H9 (cell line): ENCODE data around the gene KCNH4. TPM values are rescaled to one million over a fixed set of nuclear protein-coding genes. Genes with fewer than 3 reads are reported as not detected.

Experiments used
- DNase-seq: peaks from one replicate; pipeline ENCODE4 v3.0.0-alpha.2; 2017
- H2AFZ ChIP-seq: one replicate; pipeline ENCODE4 v1.6.1; 2013; ENCODE audit warnings: mild to moderate bottlenecking, low read length, control low read depth, moderate library complexity
- H2AK5ac ChIP-seq: 2 replicates; pipeline ENCODE4 v1.6.1; 2013; ENCODE audit warnings: low read length, control low read depth, mixed read lengths; ENCODE audit not compliant: insufficient read length
- H2BK120ac ChIP-seq: one replicate; pipeline ENCODE4 v1.6.1; 2013; ENCODE audit warnings: low read depth, mild to moderate bottlenecking, low read length, control low read depth, inconsistent platforms; ENCODE audit not compliant: poor library complexity, severe bottlenecking
- H2BK12ac ChIP-seq: 2 replicates; pipeline ENCODE4 v1.6.1; 2013; ENCODE audit warnings: low read length, control low read depth, mixed read lengths, low read depth; ENCODE audit not compliant: insufficient read length
- H2BK15ac ChIP-seq: 2 replicates; pipeline ENCODE4 v1.6.1; 2013; ENCODE audit warnings: low read depth, low read length, control low read depth
- H2BK20ac ChIP-seq: one replicate; pipeline ENCODE4 v1.6.1; 2013; ENCODE audit warnings: low read depth, mild to moderate bottlenecking, low read length, control low read depth, inconsistent platforms; ENCODE audit not compliant: poor library complexity, severe bottlenecking
- H2BK5ac ChIP-seq: 2 replicates; pipeline ENCODE4 v1.6.1; 2013; ENCODE audit warnings: low read length, control low read depth, mixed read lengths; ENCODE audit not compliant: insufficient read length
- H3K14ac ChIP-seq: 2 replicates; pipeline ENCODE4 v1.6.1; 2013; ENCODE audit warnings: low read length, control low read depth; ENCODE audit not compliant: insufficient read depth
- H3K18ac ChIP-seq: 2 replicates; pipeline ENCODE4 v1.6.1; 2013; ENCODE audit warnings: low read depth, mild to moderate bottlenecking, mixed read lengths, low read length, control low read depth; ENCODE audit not compliant: insufficient read length
- H3K23ac ChIP-seq: 2 replicates; pipeline ENCODE4 v1.6.1; 2013; ENCODE audit warnings: low read length, control low read depth, mixed read lengths, low read depth; ENCODE audit not compliant: insufficient read length
- H3K23me2 ChIP-seq: 2 replicates; pipeline ENCODE4 v1.6.1; 2013; ENCODE audit warnings: low read depth, mild to moderate bottlenecking, mixed read lengths, low read length, control low read depth; ENCODE audit not compliant: insufficient read length, poor library complexity, severe bottlenecking
- H3K27ac ChIP-seq: 2 replicates; pipeline ENCODE4 v1.5.1; 2013; ENCODE audit warnings: low read length, control low read depth, mixed read lengths, low read depth; ENCODE audit not compliant: insufficient read length
- H3K27me3 ChIP-seq: 2 replicates; pipeline ENCODE4 v1.6.1; 2013; ENCODE audit warnings: low read length, control low read depth, inconsistent platforms; ENCODE audit not compliant: insufficient read depth
- H3K4ac ChIP-seq: 2 replicates; pipeline ENCODE4 v1.6.1; 2013; ENCODE audit warnings: low read depth, mild to moderate bottlenecking, control low read depth, inconsistent platforms, low read length, moderate library complexity
- H3K4me1 ChIP-seq: 2 replicates; pipeline ENCODE4 v1.6.1; 2013; ENCODE audit warnings: low read length, control low read depth, inconsistent platforms; ENCODE audit not compliant: insufficient read depth
- H3K4me2 ChIP-seq: 2 replicates; pipeline ENCODE4 v1.6.1; 2013; ENCODE audit warnings: low read length, control low read depth, mixed read lengths; ENCODE audit not compliant: insufficient read length, insufficient read depth
- H3K56ac ChIP-seq: 2 replicates; pipeline ENCODE4 v1.6.1; 2013; ENCODE audit warnings: low read depth, mild to moderate bottlenecking, mixed read lengths, low read length, control low read depth; ENCODE audit not compliant: insufficient read length
- H3K79me1 ChIP-seq: 2 replicates; pipeline ENCODE4 v1.6.1; 2013; ENCODE audit warnings: low read depth, mild to moderate bottlenecking, moderate library complexity, low read length, control low read depth, inconsistent platforms; ENCODE audit not compliant: insufficient read depth, poor library complexity, severe bottlenecking
- H3K79me2 ChIP-seq: 2 replicates; pipeline ENCODE4 v1.6.1; 2013; ENCODE audit warnings: low read length, control low read depth, inconsistent platforms; ENCODE audit not compliant: insufficient read depth
- H3K9ac ChIP-seq: 2 replicates; pipeline ENCODE4 v1.6.1; 2013; ENCODE audit warnings: low read length, control low read depth, mixed read lengths; ENCODE audit not compliant: insufficient read length; ENCODE audit errors: extremely low read depth
- H3K9me3 ChIP-seq: one replicate; pipeline ENCODE4 v1.6.1; 2013; ENCODE audit warnings: low read depth, low read length, inconsistent platforms; ENCODE audit not compliant: control insufficient read depth
- H3T11ph ChIP-seq: one replicate; pipeline ENCODE4 v1.6.1; 2013; ENCODE audit warnings: mild to moderate bottlenecking, low read length, control low read depth, inconsistent platforms
- H4K20me1 ChIP-seq: one replicate; pipeline ENCODE4 v1.6.1; 2013; ENCODE audit not compliant: control insufficient read depth, insufficient read length, insufficient read depth
- H4K5ac ChIP-seq: 2 replicates; pipeline ENCODE4 v1.6.1; 2013; ENCODE audit warnings: low read depth, mild to moderate bottlenecking, mixed read lengths, low read length, control low read depth; ENCODE audit not compliant: insufficient read length
- H4K8ac ChIP-seq: replicated peaks from 2 replicates; pipeline ENCODE4 v1.6.1; 2013; ENCODE audit warnings: low read length, control low read depth, mixed read lengths, low read depth; ENCODE audit not compliant: insufficient read length
- H4K91ac ChIP-seq: 2 replicates; pipeline ENCODE4 v1.6.1; 2013; ENCODE audit warnings: low read depth, mild to moderate bottlenecking, moderate library complexity, mixed read lengths, low read length, control low read depth; ENCODE audit not compliant: insufficient read length
- H3K27ac Mint-ChIP-seq, 3 experiments: 2 replicates in 2 of 3; 3 replicates in 1 of 3; pipeline ENCODE4 v1.8.0; 2020 to 2021; ENCODE audit warnings: mixed read lengths in 3 of 3, mild to moderate bottlenecking in 1 of 3, moderate library complexity in 1 of 3
- H3K27me3 Mint-ChIP-seq: 2 replicates; pipeline ENCODE4 v1.8.0; 2021; ENCODE audit warnings: low read depth, mild to moderate bottlenecking, moderate library complexity, mixed read lengths
- H3K36me3 Mint-ChIP-seq, 3 experiments: 2 replicates in 2 of 3; 3 replicates in 1 of 3; pipeline ENCODE4 v1.8.0; 2020 to 2021; ENCODE audit warnings: low read depth in 3 of 3, mixed read lengths in 3 of 3; ENCODE audit not compliant: insufficient read depth in 1 of 3
- H3K4me1 Mint-ChIP-seq, 2 experiments: 2 replicates each; pipeline ENCODE4 v1.8.0; 2020; ENCODE audit warnings: mixed read lengths in 2 of 2
- H3K4me3 Mint-ChIP-seq, 2 experiments: 2 replicates in 1 of 2; 3 replicates in 1 of 2; pipeline ENCODE4 v1.8.0; 2020 to 2021; ENCODE audit warnings: mild to moderate bottlenecking in 2 of 2, mixed read lengths in 2 of 2, moderate library complexity in 1 of 2
- H3K9me3 Mint-ChIP-seq, 2 experiments: 2 replicates in 1 of 2; 3 replicates in 1 of 2; pipeline ENCODE4 v1.8.0; 2020; ENCODE audit warnings: mild to moderate bottlenecking in 2 of 2, mixed read lengths in 2 of 2, moderate library complexity in 1 of 2
- WGBS: extraction: QIAGEN DNeasy Blood & Tissue Kit; methylation state at CpG from one replicate; pipeline ENCODE4 v1.1.7; 2013; ENCODE audit warnings: missing lambda C conversion rate, low lambda C conversion rate, mixed read lengths; ENCODE audit not compliant: insufficient read length; ENCODE audit errors: extremely low coverage; 5-methylcytosine and 5-hydroxymethylcytosine counted together
- total RNA-seq: library from RNA; stranded (reverse); gene quantifications from 2 replicates; pipeline ENCODE4 v1.2.1, GENCODE V29; 2021
- TF ChIP-seq, protein P1 (sequence below): fragments of 200-600 bp; sonication (generic); conservative IDR thresholded peaks from 3 replicates; pipeline ENCODE4 v1.8.0; 2021; ENCODE audit warnings: antibody characterized with exemption, mild to moderate bottlenecking

The KCNH4 gene
- total RNA-seq, 1 experiment from 2014 or later, result not detected

DNA sequence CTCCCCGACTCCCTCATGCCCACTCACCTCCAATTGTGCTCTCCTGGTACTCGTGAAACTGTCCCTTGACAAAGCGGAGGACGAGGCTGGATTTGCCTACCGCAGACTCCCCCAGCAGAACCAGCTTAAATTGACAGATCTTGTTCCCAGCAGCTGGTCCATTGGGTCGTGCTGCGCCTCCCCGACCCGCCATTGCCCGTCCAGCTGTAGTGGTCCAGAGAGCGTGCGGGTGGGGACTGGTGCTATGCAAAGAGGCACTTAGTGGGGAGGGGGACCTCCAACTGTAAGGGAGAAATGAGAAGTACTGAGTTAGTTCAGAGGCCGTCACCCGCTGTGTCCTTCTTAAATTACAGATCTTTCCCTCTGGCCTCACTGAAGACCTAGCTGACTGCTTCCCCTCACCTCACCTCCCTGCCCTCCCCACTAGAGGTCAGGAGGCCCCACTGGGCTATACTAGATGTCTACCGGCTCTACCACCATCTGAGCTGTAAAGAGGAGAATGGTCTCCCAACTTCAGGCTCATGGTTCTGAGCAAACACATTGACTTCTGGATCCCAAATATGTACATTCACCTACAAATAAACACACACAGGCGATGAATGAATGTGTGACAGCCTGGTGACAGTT lies 50.5 kb downstream of the KCNH4 start:
- no peak overlapping the region for H3K56ac ChIP-seq
- H3K4ac ChIP-seq, result no peak overlapping the region
- no peak overlapping the region for H2BK5ac ChIP-seq
- TF ChIP-seq, protein P1, sequence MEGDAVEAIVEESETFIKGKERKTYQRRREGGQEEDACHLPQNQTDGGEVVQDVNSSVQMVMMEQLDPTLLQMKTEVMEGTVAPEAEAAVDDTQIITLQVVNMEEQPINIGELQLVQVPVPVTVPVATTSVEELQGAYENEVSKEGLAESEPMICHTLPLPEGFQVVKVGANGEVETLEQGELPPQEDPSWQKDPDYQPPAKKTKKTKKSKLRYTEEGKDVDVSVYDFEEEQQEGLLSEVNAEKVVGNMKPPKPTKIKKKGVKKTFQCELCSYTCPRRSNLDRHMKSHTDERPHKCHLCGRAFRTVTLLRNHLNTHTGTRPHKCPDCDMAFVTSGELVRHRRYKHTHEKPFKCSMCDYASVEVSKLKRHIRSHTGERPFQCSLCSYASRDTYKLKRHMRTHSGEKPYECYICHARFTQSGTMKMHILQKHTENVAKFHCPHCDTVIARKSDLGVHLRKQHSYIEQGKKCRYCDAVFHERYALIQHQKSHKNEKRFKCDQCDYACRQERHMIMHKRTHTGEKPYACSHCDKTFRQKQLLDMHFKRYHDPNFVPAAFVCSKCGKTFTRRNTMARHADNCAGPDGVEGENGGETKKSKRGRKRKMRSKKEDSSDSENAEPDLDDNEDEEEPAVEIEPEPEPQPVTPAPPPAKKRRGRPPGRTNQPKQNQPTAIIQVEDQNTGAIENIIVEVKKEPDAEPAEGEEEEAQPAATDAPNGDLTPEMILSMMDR, result peak; percentile 40; the same call in 1 of the 3 replicates
- H2AFZ ChIP-seq, result no peak overlapping the region
- no peak overlapping the region for H2BK15ac ChIP-seq
- H3K9me3 Mint-ChIP-seq, result no peaks in the 10 kb centered on the region
- peaks cover 2% of the 10 kb centered on the region; the same call in 1 of the 2 replicates for H3K79me2 ChIP-seq
- no peak overlapping the region for H3K4me2 ChIP-seq
- H4K5ac ChIP-seq, result no peak overlapping the region
- H3K9me3 ChIP-seq, result no peaks in the 10 kb centered on the region
- no peaks in the 10 kb centered on the region for H3K4me1 ChIP-seq
- peak overlapping the region in 2 of 3 experiments; percentile 72 to 89; a peak in 3 of 7 replicates for H3K27ac Mint-ChIP-seq
- H2AK5ac ChIP-seq, result no peak overlapping the region
- no peak overlapping the region for H4K91ac ChIP-seq
- DNase-seq, result no peak
- H3K9ac ChIP-seq, result no peak overlapping the region
- H3K14ac ChIP-seq, result no peak overlapping the region
- H2BK20ac ChIP-seq, result no peak overlapping the region
- peaks cover 2% of the 10 kb centered on the region; the same call in 1 of the 2 replicates for H3K27me3 ChIP-seq
- H2BK12ac ChIP-seq, result no peak overlapping the region
- no peaks in the 10 kb centered on the region for H3K23me2 ChIP-seq
- no peak overlapping the region for H3K23ac ChIP-seq
- no peak overlapping the region for H4K8ac ChIP-seq
- H3T11ph ChIP-seq, result no peak overlapping the region
- H3K36me3 Mint-ChIP-seq, result peaks cover 19 to 58% (median 50%) of the 10 kb centered on the region in 3 experiments; a peak in 6 of 7 replicates
- H3K79me1 ChIP-seq, result peaks cover 3% of the 10 kb centered on the region
- H4K20me1 ChIP-seq, result no peaks in the 10 kb centered on the region
- H3K18ac ChIP-seq, result no peak overlapping the region
- H3K4me3 Mint-ChIP-seq, result no peak overlapping the region; a peak in 1 of 5 replicates
- no peak overlapping the region for H2BK120ac ChIP-seq
- no peaks in the 10 kb centered on the region for H3K27me3 Mint-ChIP-seq
- no peak overlapping the region for H3K27ac ChIP-seq
- no CpG with 5 or more reads among the region's 16 CpGs for WGBS
- H3K4me1 Mint-ChIP-seq, result peaks cover 18% of the 10 kb centered on the region in 2 experiments
